B cell (primary cell): ENCODE results near the gene CD99L2. TPM values are rescaled to one million over a fixed set of nuclear protein-coding genes. Genes with fewer than 3 reads are reported as not detected.

Source experiments
- ATAC-seq: fragments of 200-7000 bp; cut with Tn5 transposase; one replicate; pipeline ENCODE4 v1.10.0; 2021; ENCODE audit warnings: low read depth, mild to moderate bottlenecking, moderate number of reproducible peaks, moderate library complexity
- CTCF ChIA-PET: fragments of 350-600 bp; sonication (Branson Sonifier 250); formaldehyde crosslinking; loops from one replicate; lab custom pipeline; 2021; ENCODE audit warnings: antibody characterized with exemption, inconsistent platforms; lab: Charles Lee
- POLR2A ChIA-PET: fragments of 350-600 bp; sonication (Branson Sonifier 250); formaldehyde crosslinking; loops from one replicate; lab custom pipeline; 2021; ENCODE audit warnings: antibody characterized with exemption; lab: Charles Lee
- DNase-seq: peaks from one replicate; pipeline ENCODE4 v3.0.0; 2013
- H2AFZ ChIP-seq: 2 replicates; pipeline ENCODE4 v1.6.1; 2012; ENCODE audit warnings: mild to moderate bottlenecking, low read depth, low read length; ENCODE audit not compliant: insufficient read depth, poor library complexity, severe bottlenecking
- H3K27ac ChIP-seq, 2 donors: 1 replicate in 1 of 2; 2 replicates in 1 of 2; pipeline ENCODE4 v1.5.1; 2012 to 2013; ENCODE audit warnings: low read length in 2 of 2, mild to moderate bottlenecking in 2 of 2, moderate library complexity in 1 of 2
- H3K27me3 ChIP-seq, 4 experiments: fragments of 200-600 bp in 1 of 4; sonication (generic) in 1 of 4; replicated peaks in 1 of 4; 1 replicate in 2 of 4; 2 replicates in 2 of 4; pipeline versions ENCODE4 v1.6.1 to v1.7.0; 2013 to 2016; ENCODE audit warnings: low read length in 3 of 4, mild to moderate bottlenecking in 2 of 4, mixed read lengths in 1 of 4, moderate library complexity in 1 of 4; ENCODE audit not compliant: insufficient read depth in 4 of 4, control insufficient read depth in 3 of 4; ENCODE audit errors: control extremely low read depth in 1 of 4
- H3K36me3 ChIP-seq, 2 experiments: replicated peaks in 1 of 2; 1 replicate in 1 of 2; 2 replicates in 1 of 2; pipeline versions ENCODE4 v1.6.1 to v1.7.1; 2013; ENCODE audit warnings: low read length in 1 of 2; ENCODE audit not compliant: insufficient read depth in 2 of 2, control insufficient read depth in 1 of 2; ENCODE audit errors: control extremely low read depth in 1 of 2, extremely low read depth in 1 of 2
- H3K4me1 ChIP-seq, 2 donors: fragments of 200-600 bp in 1 of 2; sonication (generic) in 1 of 2; 1 replicate in 1 of 2; 2 replicates in 1 of 2; pipeline versions ENCODE4 v1.5.1 to v1.6.1; 2013 to 2017; ENCODE audit warnings: low read length in 2 of 2; ENCODE audit not compliant: control insufficient read depth in 2 of 2, insufficient read depth in 2 of 2
- H3K4me2 ChIP-seq: replicated peaks from 2 replicates; pipeline ENCODE3; 2012; ENCODE audit warnings: mild to moderate bottlenecking, low read depth, low read length; ENCODE audit not compliant: poor library complexity, severe bottlenecking
- H3K4me3 ChIP-seq, 5 experiments: fragments of 200-600 bp in 1 of 5; sonication (generic) in 1 of 5; 1 replicate in 3 of 5; 2 replicates in 2 of 5; pipeline versions ENCODE4 v1.5.1 to v1.7.0; 2011 to 2016; ENCODE audit warnings: low read length in 4 of 5, mild to moderate bottlenecking in 4 of 5, low read depth in 2 of 5, control low read depth in 1 of 5, moderate library complexity in 1 of 5; ENCODE audit not compliant: insufficient read depth in 1 of 5; ENCODE audit errors: control extremely low read depth in 1 of 5, extremely low read depth in 1 of 5
- H3K79me2 ChIP-seq: fragments of 200-600 bp; sonication (generic); one replicate; pipeline ENCODE4 v1.6.0; 2016; ENCODE audit warnings: low read length; ENCODE audit not compliant: control insufficient read depth, insufficient read depth
- H3K9ac ChIP-seq: fragments of 200-600 bp; sonication (generic); 2 replicates; pipeline ENCODE4 v1.6.1; 2017; ENCODE audit warnings: mild to moderate bottlenecking, low read length, moderate library complexity
- H3K9me3 ChIP-seq, 3 donors: one replicate each; pipeline versions ENCODE4 v1.6.1 to v1.7.1; 2013; ENCODE audit warnings: low read length in 2 of 3; ENCODE audit not compliant: control insufficient read depth in 2 of 3, insufficient read depth in 1 of 3; ENCODE audit errors: control extremely low read depth in 1 of 3
- H4K20me1 ChIP-seq: 2 replicates; pipeline ENCODE4 v1.6.0; 2012; ENCODE audit warnings: mild to moderate bottlenecking, low read length; ENCODE audit not compliant: insufficient read depth, control insufficient read depth, poor library complexity, severe bottlenecking
- H3K27ac Mint-ChIP-seq: one replicate; pipeline ENCODE4 v1.8.0; 2021; ENCODE audit warnings: mixed read lengths
- H3K27me3 Mint-ChIP-seq: one replicate; pipeline ENCODE4 v1.8.0; 2021; ENCODE audit warnings: mixed read lengths
- H3K4me1 Mint-ChIP-seq: one replicate; pipeline ENCODE4 v1.8.0; 2021; ENCODE audit warnings: mixed read lengths
- H3K4me3 Mint-ChIP-seq: one replicate; pipeline ENCODE4 v1.8.0; 2021; ENCODE audit warnings: mixed read lengths
- H3K9me3 Mint-ChIP-seq: one replicate; pipeline ENCODE4 v1.8.0; 2022; ENCODE audit warnings: mixed read lengths; ENCODE audit not compliant: insufficient read depth
- EZH2 ChIP-seq: IDR thresholded peaks from 2 replicates; pipeline ENCODE4 v1.6.1; 2012; ENCODE audit warnings: borderline replicate concordance, low read depth, mild to moderate bottlenecking, moderate library complexity, low read length; ENCODE audit not compliant: insufficient read depth, poor library complexity, severe bottlenecking
- whole genome bisulfite sequencing: methylation state at CpG from one replicate; pipeline ENCODE4 v1.1.5; 2013; ENCODE audit warnings: missing lambda C conversion rate; ENCODE audit not compliant: insufficient coverage; 5-methylcytosine and 5-hydroxymethylcytosine counted together
- intact Hi-C: fragments of 100-400 bp; cut with micrococcal nuclease; formaldehyde crosslinking; loops from one replicate; pipeline ENCODE4 v1.10.0; 2022
- polyA plus RNA-seq: library from polyadenylated mRNA; depleted of rRNA; stranded (reverse); fragments of >200 nt; gene quantifications from 2 replicates; pipeline ENCODE4 v1.2.3, GENCODE V29; 2012
- total RNA-seq, 2 donors: library from RNA; stranded (reverse); fragments of 120-200 nt in 1 of 2; gene quantifications; 1 replicate in 1 of 2; 2 replicates in 1 of 2; pipeline versions ENCODE4 v1.2.3 to v1.2.4, GENCODE V29; 2013 to 2022
- TF ChIP-seq, protein P1 (sequence below): fragments of 200-600 bp; IDR thresholded peaks from one replicate; pipeline ENCODE4 v1.8.0; 2022; ENCODE audit warnings: antibody characterized with exemption, mild to moderate bottlenecking

Gene CD99L2
- total and polyA plus RNA-seq, 2 donors (not counting 1 experiment from before 2014, with no cell fraction given), result 8.7 to 17.8 TPM

DNA sequence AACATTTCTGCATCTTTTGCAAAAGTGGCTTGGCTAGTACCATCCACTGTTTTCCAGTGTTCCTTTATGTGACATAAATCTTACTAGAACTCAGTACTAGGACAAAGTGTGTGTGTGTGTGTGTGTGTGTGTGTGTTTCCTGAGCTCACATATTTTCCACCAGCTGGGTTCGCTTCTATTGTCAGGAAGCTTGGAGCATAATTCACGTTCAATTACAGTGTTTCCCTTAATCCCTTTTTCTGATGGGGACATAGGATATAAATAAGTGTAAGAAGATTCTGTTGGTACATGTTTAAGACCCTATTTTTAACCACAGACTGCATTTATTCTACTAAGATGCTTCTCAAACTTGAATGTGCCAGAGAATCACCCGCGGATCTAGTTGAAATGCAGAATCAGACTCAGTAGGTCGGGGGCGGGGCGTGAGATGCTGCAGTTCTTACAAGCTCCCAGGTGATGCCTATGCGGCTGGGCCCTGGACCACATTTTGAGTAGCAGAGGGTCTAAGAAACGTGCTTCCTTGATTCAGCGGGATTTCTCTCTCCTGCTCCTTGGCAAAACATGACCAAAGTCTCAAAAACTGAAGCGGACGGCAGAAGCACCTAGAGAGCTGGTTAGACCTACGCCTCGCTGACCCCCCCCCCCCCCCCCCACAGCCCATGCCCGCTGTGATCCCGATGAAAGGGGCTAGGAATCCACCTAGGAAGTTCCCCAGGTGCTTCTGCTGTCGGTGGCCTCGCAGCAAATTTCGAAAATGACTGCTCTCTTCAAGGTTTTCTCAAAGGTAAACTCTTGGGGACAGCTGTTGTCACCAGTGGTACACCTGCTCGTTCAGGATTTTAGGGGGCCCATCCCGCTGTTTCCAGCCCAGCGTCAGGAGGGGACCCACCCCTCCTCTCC lies 797 bp downstream of the CD99L2 start:
- CTCF ChIA-PET, result interaction anchor here (1.0 kb wide), 1 partner anchor 126 kb away, joined by 4 read pairs; no protein-coding TSS in a partner anchor
- ATAC-seq, result no peak
- WGBS, result 2% methylated on average over 11 of the region's 22 CpGs

More for the DNA sequence above, 797 bp downstream of the CD99L2 start:
- Mint-ChIP-seq H3K4me3 (peak overlapping the region; percentile 83), H3K27me3 (no peaks in the 10 kb centered on the region), H3K4me1 (peaks cover 13% of the 10 kb centered on the region), H3K27ac (peak overlapping the region; percentile 65), H3K9me3 (no peaks in the 10 kb centered on the region)
- POLR2A ChIA-PET, result interaction anchor here (0.7 kb wide), 1 partner anchor 958 kb away, joined by 3 read pairs; no protein-coding TSS in a partner anchor
- peak overlapping the region; percentile 75 for H2AFZ ChIP-seq
- H3K4me2 ChIP-seq, result peak overlapping the region; percentile 95
- peak overlapping the region in 4 of 5 experiments; percentile 49 to 65 (median 58) for H3K4me3 ChIP-seq
- peaks cover 8% of the 10 kb centered on the region for H3K79me2 ChIP-seq
- peak overlapping the region; percentile 74 for H3K9ac ChIP-seq
- intact Hi-C loops, result loop anchor here (1.0 to 5.0 kb wide), 7 partner anchors 86 to 535 kb away; partner anchors contain the start of genes HMGB3, MAMLD1, MTM1 and MTMR1
- H3K36me3 ChIP-seq, result no peaks in the 10 kb centered on the region
- H3K4me1 ChIP-seq, result peaks cover 0 to 10% of the 10 kb centered on the region in 2 donors
- H3K27me3 ChIP-seq, result no peaks in the 10 kb centered on the region
- peak; percentile 39 for DNase-seq
- no peaks in the 10 kb centered on the region for H4K20me1 ChIP-seq
- no peaks in the 10 kb centered on the region for H3K9me3 ChIP-seq
- peak overlapping the region; percentile 24 to 70 for H3K27ac ChIP-seq
- TF ChIP-seq, protein P1, sequence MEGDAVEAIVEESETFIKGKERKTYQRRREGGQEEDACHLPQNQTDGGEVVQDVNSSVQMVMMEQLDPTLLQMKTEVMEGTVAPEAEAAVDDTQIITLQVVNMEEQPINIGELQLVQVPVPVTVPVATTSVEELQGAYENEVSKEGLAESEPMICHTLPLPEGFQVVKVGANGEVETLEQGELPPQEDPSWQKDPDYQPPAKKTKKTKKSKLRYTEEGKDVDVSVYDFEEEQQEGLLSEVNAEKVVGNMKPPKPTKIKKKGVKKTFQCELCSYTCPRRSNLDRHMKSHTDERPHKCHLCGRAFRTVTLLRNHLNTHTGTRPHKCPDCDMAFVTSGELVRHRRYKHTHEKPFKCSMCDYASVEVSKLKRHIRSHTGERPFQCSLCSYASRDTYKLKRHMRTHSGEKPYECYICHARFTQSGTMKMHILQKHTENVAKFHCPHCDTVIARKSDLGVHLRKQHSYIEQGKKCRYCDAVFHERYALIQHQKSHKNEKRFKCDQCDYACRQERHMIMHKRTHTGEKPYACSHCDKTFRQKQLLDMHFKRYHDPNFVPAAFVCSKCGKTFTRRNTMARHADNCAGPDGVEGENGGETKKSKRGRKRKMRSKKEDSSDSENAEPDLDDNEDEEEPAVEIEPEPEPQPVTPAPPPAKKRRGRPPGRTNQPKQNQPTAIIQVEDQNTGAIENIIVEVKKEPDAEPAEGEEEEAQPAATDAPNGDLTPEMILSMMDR, result no peak
- TF ChIP-seq EZH2, result no peak
